IPS-18a (cell line): ENCODE data around the gene DNAJB8.

Experiments used
- H3K27ac ChIP-seq: one replicate; pipeline ENCODE4 v1.5.1; 2013; ENCODE audit warnings: low read length
- H3K27me3 ChIP-seq: one replicate; pipeline ENCODE4 v1.6.1; 2013; ENCODE audit warnings: mild to moderate bottlenecking, low read length; ENCODE audit not compliant: control insufficient read depth, insufficient read depth
- H3K36me3 ChIP-seq: one replicate; pipeline ENCODE4 v1.6.1; 2013; ENCODE audit warnings: low read depth, low read length; ENCODE audit not compliant: control insufficient read depth
- H3K4me1 ChIP-seq: one replicate; pipeline ENCODE4 v1.6.1; 2013; ENCODE audit warnings: low read depth, low read length; ENCODE audit not compliant: control insufficient read depth
- H3K4me3 ChIP-seq: one replicate; pipeline ENCODE4 v1.5.1; 2013; ENCODE audit warnings: low read length
- H3K9ac ChIP-seq: one replicate; pipeline ENCODE4 v1.6.1; 2013; ENCODE audit warnings: mild to moderate bottlenecking, low read length, moderate library complexity
- H3K9me3 ChIP-seq: one replicate; pipeline ENCODE4 v1.6.1; 2013; ENCODE audit warnings: low read depth, low read length; ENCODE audit not compliant: control insufficient read depth

Gene DNAJB8

DNA sequence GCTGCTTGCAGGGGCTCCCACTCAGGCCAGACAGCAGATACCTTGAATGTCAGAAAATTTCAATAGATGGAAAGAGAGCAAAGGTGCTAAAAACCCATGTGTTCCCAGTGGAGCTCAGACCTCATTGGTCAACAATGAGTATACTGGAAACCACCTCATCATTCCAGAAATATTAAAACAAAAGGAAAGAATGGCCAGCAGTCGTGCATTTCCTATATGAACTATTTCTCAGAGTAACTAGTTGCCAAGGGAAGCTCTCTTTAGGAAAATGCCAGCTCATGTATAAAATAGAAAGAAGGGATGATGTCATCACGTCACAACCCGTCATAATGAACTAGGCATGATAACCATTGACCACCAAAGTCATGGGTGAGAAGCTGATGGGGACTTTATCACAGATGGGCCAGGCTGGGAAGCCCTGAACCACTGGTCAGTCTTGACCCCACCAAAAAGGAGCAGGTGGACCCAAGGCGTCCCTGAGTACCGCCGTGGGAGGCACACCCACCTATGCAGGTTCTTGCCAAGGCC is 17.5 kb downstream of the DNAJB8 start:
- H3K27me3 ChIP-seq: no peaks in the 10 kb centered on the region
- no peak overlapping the region for H3K9ac ChIP-seq
- H3K4me3 ChIP-seq: no peak overlapping the region
- H3K9me3 ChIP-seq: no peaks in the 10 kb centered on the region
- H3K36me3 ChIP-seq: no peaks in the 10 kb centered on the region
- H3K4me1 ChIP-seq: no peaks in the 10 kb centered on the region
- no peak overlapping the region for H3K27ac ChIP-seq

GRCh38 chr3:128448491-128448890 is 18.2 kb downstream of the DNAJB8 start:
- Histone ChIP-seq H3K4me1 (no peaks in the 10 kb centered on the region), H3K4me3 (no peak overlapping the region), H3K36me3 (no peaks in the 10 kb centered on the region), H3K27me3 (no peaks in the 10 kb centered on the region), H3K27ac (no peak overlapping the region), H3K9me3 (no peaks in the 10 kb centered on the region), H3K9ac (no peak overlapping the region)

DNA sequence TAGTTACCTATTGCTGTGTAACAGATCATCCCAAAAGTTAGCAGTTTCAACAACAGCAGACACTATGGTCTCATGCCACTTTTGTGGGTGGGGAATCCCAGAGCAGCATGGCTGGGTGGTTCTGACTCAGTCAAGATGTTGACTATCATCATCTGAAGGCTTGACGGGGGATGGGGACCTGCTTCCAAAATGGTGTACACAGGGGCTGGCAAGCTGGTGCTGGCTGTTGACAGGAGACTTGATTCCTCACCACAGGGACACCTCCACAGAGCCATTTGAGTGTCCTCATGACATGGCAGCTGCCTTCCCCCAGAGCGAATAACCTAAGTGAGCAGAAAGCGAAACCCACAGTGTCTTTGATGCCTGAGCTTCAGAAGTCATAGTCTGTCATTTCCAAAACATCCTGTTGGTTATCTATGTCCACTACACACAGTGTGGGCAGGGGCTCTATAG is 19.1 kb downstream of the DNAJB8 start:
- H3K27me3 ChIP-seq: no peaks in the 10 kb centered on the region
- H3K36me3 ChIP-seq: no peaks in the 10 kb centered on the region
- no peaks in the 10 kb centered on the region for H3K9me3 ChIP-seq
- H3K9ac ChIP-seq: no peak overlapping the region
- H3K27ac ChIP-seq: no peak overlapping the region
- H3K4me1 ChIP-seq: no peaks in the 10 kb centered on the region
- H3K4me3 ChIP-seq: no peak overlapping the region

DNA sequence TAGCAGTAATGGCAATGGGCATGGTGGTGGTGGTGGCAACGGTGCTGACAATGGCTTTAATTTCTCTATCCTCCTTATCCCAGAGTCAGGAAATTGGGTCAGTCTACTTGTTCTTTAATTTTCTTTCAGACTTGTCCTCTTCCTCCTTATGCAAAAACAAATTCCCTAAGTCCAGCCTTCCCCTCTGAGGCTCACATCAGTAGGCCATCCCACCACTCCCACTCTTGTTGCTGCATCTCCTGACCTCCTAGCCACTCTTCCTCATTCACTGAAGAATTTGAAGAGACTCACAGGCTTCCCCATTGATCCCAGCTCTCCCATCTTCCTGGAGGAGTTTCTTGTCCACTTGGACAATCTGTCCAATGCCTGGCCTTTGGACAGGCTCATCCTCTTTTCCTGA is 19.9 kb downstream of the DNAJB8 start:
- Histone ChIP-seq H3K27me3 (no peaks in the 10 kb centered on the region), H3K4me1 (no peaks in the 10 kb centered on the region), H3K4me3 (no peak overlapping the region)

GRCh38 chr3:128445357-128445756 is 21.3 kb downstream of the DNAJB8 start:
- Histone ChIP-seq H3K9ac (no peak overlapping the region), H3K9me3 (no peaks in the 10 kb centered on the region), H3K4me1 (no peaks in the 10 kb centered on the region), H3K36me3 (no peaks in the 10 kb centered on the region), H3K4me3 (no peak overlapping the region), H3K27ac (no peak overlapping the region), H3K27me3 (no peaks in the 10 kb centered on the region)

More for the DNA sequence above, 19.9 kb downstream of the DNAJB8 start:
- Histone ChIP-seq H3K27ac (no peak overlapping the region), H3K36me3 (no peaks in the 10 kb centered on the region), H3K9ac (no peak overlapping the region), H3K9me3 (no peaks in the 10 kb centered on the region)

DNA sequence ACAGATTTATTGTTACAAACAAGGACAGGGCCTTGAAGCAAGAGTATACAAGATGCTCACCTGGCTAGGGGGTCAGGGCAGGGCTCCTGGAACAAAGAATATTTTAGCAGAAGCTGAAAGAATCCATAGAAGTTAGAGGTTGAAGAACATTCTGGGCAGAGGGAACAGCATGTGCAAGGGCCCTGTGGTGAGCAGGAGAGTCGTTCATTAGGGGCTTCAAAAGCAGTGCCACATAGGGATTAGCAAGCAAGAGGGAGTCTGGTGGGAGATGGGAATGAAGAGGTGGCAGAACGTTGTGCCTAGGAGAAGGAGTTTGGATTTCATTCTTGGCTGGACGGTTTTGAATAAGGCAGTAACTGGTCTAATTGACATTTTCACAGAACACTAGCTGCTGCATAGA is 22.9 kb downstream of the DNAJB8 start:
- H3K27me3 ChIP-seq: no peaks in the 10 kb centered on the region

GRCh38 chr3:128442949-128443348 is 23.7 kb downstream of the DNAJB8 start:
- H3K27ac ChIP-seq: no peak overlapping the region
- no peak overlapping the region for H3K9ac ChIP-seq
- H3K36me3 ChIP-seq: no peaks in the 10 kb centered on the region
- no peak overlapping the region for H3K4me3 ChIP-seq
- no peaks in the 10 kb centered on the region for H3K4me1 ChIP-seq
- H3K27me3 ChIP-seq: no peaks in the 10 kb centered on the region
- no peaks in the 10 kb centered on the region for H3K9me3 ChIP-seq

More for the DNA sequence above, 22.9 kb downstream of the DNAJB8 start:
- H3K4me1 ChIP-seq: no peaks in the 10 kb centered on the region
- H3K27ac ChIP-seq: no peak overlapping the region
- H3K9me3 ChIP-seq: no peaks in the 10 kb centered on the region
- H3K4me3 ChIP-seq: no peak overlapping the region
- no peaks in the 10 kb centered on the region for H3K36me3 ChIP-seq
- no peak overlapping the region for H3K9ac ChIP-seq

DNA sequence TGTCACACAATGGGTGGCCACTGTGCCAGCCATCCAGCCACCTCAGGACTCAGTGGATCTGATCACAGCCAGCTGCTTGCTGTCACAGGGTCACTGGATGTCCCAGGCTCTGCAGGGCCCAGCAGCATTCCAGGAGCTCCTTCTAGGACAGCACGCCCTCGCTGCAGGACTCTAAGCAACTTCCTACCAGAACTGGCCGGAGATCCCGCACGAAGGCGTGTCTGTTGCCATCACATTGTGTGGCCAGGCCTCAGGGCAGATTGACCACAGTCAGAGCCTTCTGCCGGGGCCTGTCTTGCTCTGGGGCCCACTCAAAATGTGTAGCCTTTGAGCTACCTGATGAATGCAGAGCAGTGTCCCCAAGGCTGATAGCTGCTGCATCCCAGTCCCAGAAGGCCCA is 24.6 kb downstream of the DNAJB8 start:
- no peaks in the 10 kb centered on the region for H3K27me3 ChIP-seq
- H3K36me3 ChIP-seq: no peaks in the 10 kb centered on the region

GRCh38 chr3:128439226-128439625 is 27.5 kb downstream of the DNAJB8 start:
- no peaks in the 10 kb centered on the region for H3K4me1 ChIP-seq
- no peak overlapping the region for H3K4me3 ChIP-seq
- peaks cover 8% of the 10 kb centered on the region for H3K27me3 ChIP-seq
- no peaks in the 10 kb centered on the region for H3K36me3 ChIP-seq
- no peaks in the 10 kb centered on the region for H3K9me3 ChIP-seq
- H3K27ac ChIP-seq: no peak overlapping the region
- no peak overlapping the region for H3K9ac ChIP-seq

More for the DNA sequence above, 24.6 kb downstream of the DNAJB8 start:
- no peaks in the 10 kb centered on the region for H3K4me1 ChIP-seq
- no peak overlapping the region for H3K4me3 ChIP-seq
- no peaks in the 10 kb centered on the region for H3K9me3 ChIP-seq
- no peak overlapping the region for H3K9ac ChIP-seq
- no peak overlapping the region for H3K27ac ChIP-seq

DNA sequence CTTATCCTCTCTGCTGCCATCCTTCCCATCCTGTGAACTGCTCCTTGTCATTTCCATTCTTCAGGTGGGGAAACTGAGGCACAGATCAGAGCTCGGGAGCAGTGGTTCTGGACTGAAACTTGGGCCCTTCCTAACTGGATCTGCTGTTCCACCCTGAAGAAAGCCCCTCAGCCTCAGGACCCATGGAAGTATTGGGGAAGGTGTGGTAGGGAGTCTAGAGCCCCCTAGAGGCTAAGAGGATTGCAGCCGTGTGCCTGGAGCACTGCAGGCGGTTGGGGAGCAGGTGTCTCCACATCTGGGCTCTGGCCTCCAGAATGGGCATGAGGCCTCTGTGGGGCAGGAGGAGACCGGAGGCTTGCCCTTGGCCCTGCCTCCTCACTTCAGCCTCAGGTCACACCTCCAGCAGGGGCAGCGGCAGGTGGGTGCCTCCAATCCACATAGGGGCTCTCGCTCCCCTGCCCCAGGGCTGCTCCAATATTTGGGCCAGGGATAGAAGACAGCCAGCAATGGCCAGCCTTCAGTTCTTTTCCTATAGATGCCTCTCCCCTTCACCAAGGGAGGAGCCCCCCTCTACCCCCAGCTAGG is 28.1 kb downstream of the DNAJB8 start:
- Histone ChIP-seq H3K4me1 (peaks cover 5% of the 10 kb centered on the region), H3K9ac (no peak overlapping the region), H3K27ac (no peak overlapping the region), H3K36me3 (no peaks in the 10 kb centered on the region), H3K9me3 (no peaks in the 10 kb centered on the region), H3K4me3 (no peak overlapping the region), H3K27me3 (peaks cover 14% of the 10 kb centered on the region)

GRCh38 chr3:128436214-128436613 is 30.5 kb downstream of the DNAJB8 start:
- Histone ChIP-seq H3K9me3 (no peaks in the 10 kb centered on the region), H3K4me3 (no peak overlapping the region), H3K27ac (no peak overlapping the region), H3K9ac (no peak overlapping the region), H3K4me1 (peaks cover 17% of the 10 kb centered on the region), H3K27me3 (peaks cover 35% of the 10 kb centered on the region), H3K36me3 (no peaks in the 10 kb centered on the region)

GRCh38 chr3:128435561-128435960 is 31.1 kb downstream of the DNAJB8 start:
- Histone ChIP-seq H3K27me3 (peaks cover 41% of the 10 kb centered on the region), H3K4me1 (peaks cover 17% of the 10 kb centered on the region), H3K4me3 (no peak overlapping the region), H3K9ac (no peak overlapping the region), H3K27ac (no peak overlapping the region), H3K9me3 (no peaks in the 10 kb centered on the region), H3K36me3 (no peaks in the 10 kb centered on the region)
